GM19238 (cell line): ENCODE data around the gene APOA1.

Experiments used
- DNase-seq: peaks from one replicate; pipeline ENCODE4 v3.0.0; 2011; ENCODE audit warnings: low spot score; ENCODE audit not compliant: insufficient read length

The APOA1 gene

GRCh38 chr11:116837231-116838091, at the start of gene APOA1:
APOA1 (minus strand) TSS chr11:116837622; CDS start chr11:116837387, 235 bp downstream.
- DNase-seq: no peak

GRCh38 chr11:116885951-116886655, 48.7 kb upstream of the APOA1 start:
- no peak for DNase-seq

DNA sequence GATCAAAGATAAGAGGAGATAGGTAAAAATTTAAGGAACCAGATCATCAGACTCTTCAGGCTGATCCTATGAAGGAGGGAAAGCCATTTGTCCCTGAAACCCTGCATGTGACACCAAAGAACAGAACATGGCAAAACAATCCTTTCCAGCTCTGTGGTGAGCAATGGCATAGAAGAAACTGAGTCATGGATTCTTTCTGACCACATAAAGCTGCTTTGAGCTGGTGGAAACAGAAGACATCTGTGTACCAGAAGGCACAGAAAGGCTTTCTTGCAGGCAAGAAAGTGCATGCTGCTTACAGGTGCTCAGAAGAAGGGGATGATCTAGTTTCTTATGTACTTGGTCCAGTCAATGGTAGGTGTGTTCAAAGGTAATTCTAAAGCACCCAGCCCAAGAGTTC, 45.0 kb upstream of the APOA1 start:
- DNase-seq: no peak

DNA sequence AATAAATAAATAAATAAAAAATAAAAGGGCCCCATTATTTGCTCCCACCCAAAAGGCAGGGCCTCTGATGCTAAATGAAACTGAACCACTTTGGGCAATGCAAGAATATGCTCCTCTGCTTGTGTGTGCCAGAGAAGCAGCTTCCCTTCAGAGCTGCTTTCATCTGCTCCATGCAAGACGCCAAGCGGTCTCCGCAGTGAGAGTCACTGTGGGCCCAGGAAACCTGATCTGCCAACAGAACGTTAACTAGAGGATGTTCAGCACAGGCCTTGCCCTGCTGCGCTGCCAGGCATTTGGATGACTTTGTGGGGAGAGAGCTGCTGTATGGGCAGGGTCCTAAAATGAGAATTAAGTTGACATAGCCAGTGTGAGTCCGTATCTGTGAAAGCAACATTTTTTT, 43.7 kb upstream of the APOA1 start:
- DNase-seq: no peak

DNA sequence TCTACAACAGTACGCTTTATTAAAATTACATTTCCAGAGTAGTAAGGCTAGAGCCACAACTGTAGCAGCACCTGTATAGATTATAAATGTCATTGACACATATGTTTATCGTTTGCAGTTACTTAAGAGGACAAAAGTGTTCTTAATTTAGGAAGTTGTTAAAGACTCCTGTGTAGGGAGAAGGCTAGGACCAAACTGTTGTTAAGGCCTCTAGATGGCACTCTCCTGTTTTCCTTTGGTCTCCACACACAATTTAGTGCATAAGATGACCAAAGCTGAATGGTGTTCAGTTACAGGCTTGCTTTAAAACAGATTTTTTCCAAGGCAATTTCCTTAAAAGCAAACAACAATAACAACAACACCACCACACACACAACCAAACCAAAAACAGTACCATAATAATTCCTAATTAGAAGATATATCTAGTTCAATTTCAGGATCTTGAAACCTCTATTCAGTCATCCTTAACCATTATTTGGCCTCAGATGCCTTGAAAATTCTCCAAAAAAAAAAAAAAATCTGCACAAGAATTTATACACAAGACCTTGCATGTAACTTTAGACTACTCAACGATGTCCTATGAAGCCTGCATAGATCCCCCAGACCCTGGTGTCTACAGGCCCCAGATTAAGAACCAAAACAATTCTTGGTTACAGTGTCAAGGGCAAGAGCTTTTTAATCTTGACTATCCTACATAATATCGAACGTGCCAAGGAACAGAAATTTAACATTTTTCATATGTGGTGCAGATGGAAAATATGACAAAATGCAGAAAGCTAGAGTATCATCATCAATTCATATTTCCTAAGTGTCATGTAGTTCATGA, 42.6 kb upstream of the APOA1 start:
- peak; percentile 19 for DNase-seq

- DNase-seq: no peak
These were observed 39.2 kb upstream of the APOA1 start for GRCh38 chr11:116876656-116877055.

GRCh38 chr11:116875194-116875593, 37.8 kb upstream of the APOA1 start:
- no peak for DNase-seq

- DNase-seq: no peak
These were observed 36.8 kb upstream of the APOA1 start for GRCh38 chr11:116874251-116874650.

GRCh38 chr11:116873381-116873780, 36.0 kb upstream of the APOA1 start:
- DNase-seq: no peak

- DNase-seq: no peak
These were observed 33.8 kb upstream of the APOA1 start for GRCh38 chr11:116871248-116871647.

DNA sequence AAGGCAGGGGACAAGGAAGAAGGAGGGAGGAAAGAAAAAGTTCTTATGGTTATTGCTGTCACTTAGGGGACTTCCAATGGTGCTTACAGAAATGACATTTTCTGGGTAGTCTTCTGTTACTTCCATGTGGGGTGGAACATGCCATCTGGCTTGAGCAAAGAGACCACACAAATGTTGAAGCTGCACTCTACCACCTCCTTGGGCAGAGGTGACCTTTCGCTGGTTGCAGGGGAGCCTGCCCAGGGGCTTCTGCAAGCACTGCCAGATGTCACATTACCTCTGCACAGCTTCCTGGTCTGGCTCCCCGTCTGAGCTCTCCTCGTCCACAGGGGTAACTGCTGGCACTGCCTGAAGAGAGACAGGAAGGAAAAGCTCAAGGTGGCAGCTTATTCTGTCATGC, 32.6 kb upstream of the APOA1 start:
- no peak for DNase-seq

GRCh38 chr11:116869610-116870009, 32.2 kb upstream of the APOA1 start:
- DNase-seq: no peak

GRCh38 chr11:116868066-116868465, 30.6 kb upstream of the APOA1 start:
- no peak for DNase-seq

DNA sequence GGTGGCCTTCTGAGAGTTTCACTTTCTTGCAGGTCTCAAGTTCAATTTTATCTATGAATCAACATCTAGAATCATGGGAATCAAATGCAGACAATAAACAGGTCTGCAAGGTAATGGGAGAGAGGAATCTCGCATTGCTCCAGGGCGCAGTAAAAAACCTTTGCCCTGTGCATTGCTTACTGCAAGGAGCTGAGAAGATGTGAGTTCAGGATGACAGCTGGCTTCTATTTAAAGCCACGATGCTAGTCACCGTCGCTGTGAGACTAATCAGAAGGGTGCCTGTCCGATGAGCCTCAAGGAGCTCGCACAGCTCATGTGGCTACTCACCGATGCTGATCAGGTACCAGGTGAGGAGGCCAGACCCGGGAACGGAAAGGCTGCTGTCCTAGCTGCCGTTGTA, 30.2 kb upstream of the APOA1 start:
- no peak for DNase-seq

GRCh38 chr11:116866804-116867455, 29.5 kb upstream of the APOA1 start:
- no peak for DNase-seq

DNA sequence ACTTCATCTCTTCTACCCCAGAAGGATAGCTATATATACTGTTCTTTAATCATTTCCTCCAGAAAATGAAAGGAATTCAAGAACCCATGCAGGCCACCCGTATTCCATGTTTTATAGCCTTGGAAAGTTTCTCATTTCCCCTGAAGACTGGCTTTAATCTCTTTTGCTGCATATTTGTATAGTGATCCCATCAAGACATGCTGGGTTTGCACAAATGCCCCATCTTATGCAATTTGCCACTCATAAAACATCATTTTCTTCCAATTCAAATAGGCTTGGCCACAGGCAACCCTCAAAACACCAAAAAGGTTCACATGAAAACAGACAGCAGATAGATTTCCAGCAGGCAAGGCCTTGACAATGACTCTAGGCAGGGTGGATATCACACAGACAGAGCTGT, 28.3 kb upstream of the APOA1 start:
- DNase-seq: no peak

GRCh38 chr11:116864531-116864930, 27.1 kb upstream of the APOA1 start:
- no peak for DNase-seq

DNA sequence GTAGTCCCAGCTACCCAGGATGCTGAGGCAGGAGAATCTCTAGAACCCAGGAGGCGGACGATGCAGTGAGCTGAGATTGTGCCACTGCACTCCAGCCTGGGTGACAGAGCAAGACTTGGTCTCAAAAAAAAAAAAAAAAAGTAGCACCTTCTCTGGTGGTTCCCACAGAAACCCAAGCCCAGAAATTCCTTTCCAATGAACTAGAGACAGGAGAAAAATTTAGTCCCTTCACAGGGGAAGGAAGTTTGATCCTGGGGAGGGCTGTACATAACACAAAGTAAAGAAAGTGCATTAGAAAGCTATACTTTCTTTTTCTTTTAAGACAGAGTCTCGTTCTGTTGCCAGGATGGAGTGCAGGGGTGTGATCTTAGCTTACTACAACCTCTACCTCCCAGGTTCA, 25.5 kb upstream of the APOA1 start:
- DNase-seq: no peak

DNA sequence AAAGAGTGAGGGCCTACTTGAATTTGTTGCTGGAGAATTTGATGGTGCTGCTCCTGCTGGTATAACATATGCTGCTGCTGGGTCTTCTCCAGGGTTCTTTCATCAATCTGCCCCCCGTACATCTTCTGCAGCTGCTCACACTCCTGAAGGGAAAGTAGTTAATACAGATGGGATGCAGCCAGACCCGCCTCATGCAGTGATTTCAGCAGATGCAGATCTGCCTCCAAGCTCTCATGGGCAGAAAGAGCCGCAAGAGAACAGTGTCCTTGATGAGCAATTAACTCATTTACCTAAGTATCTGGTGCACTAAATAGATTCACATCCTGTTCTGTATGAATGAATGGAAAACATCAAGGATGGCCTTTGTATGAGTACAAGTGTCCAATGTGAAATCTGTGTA, 24.8 kb upstream of the APOA1 start:
- no peak for DNase-seq

DNA sequence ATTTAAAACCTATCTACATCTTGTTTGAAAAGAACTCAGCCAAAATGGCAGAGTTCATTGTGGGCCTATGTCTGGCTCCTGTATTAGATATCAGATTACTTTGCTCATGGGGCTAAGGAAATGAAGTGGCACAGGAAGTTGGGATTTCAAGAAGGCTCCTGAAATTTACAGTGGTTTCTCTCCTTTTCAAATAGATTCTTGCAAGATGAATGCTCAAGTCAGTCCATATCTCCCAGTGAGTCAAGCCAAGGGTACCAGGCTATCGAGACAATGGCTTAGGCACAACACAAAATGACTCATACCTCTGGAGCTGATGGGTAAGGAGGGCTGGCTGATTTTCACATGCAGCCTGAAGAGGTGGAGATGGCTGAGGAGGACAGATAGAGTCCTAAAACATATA, 24.1 kb upstream of the APOA1 start:
- DNase-seq: no peak

DNA sequence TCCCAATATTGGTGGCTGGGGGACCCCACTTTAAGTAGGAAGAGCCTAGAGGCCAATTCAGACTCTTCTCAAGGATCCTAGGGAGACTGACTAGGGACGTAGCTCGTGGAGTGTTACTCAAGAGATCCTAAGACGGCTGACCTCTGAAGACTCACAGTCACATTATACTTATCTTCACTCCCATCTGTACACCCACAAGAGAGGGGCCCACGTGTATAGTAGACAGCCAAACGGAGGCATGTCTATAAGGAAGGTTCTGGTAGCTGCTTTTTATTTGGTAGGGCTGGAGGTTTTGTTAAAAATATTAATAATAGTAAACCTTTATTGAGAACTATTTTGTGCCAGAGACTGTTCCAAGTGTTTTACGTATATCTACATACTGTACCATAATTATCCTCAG, 22.9 kb upstream of the APOA1 start:
- no peak for DNase-seq
